Type B pancreatic cell (in vitro differentiated cells): ENCODE data around the gene SLC2A14. TPM values are rescaled to one million over a fixed set of nuclear protein-coding genes. Genes with fewer than 3 reads are reported as not detected.
A peak's percentile ranks its signal among the peaks of the same experiment; 100 is the strongest.
"Not testable (repeated sequence)": the region's sequence is repeated elsewhere in the genome, so short reads cannot be mapped to it uniquely, and the experiment has no call there.

Experiments
- DNase-seq: peaks from one replicate; pipeline ENCODE4 v3.0.0; 2021; ENCODE audit warnings: mixed read lengths; ENCODE audit not compliant: unreplicated experiment; ENCODE audit errors: extremely low spot score
- H3K27ac Mint-ChIP-seq: 2 replicates; pipeline ENCODE4 v1.8.0; 2021; ENCODE audit warnings: mild to moderate bottlenecking, mixed read lengths
- H3K27me3 Mint-ChIP-seq: 2 replicates; pipeline ENCODE4 v1.8.0; 2021; ENCODE audit warnings: mixed read lengths
- H3K36me3 Mint-ChIP-seq: 2 replicates; pipeline ENCODE4 v1.8.0; 2021; ENCODE audit warnings: mixed read lengths
- H3K4me1 Mint-ChIP-seq: one replicate; pipeline ENCODE4 v1.8.0; 2021; ENCODE audit warnings: mixed read lengths; ENCODE audit not compliant: unreplicated experiment
- H3K4me3 Mint-ChIP-seq: 2 replicates; pipeline ENCODE4 v1.8.0; 2021; ENCODE audit warnings: mild to moderate bottlenecking, mixed read lengths
- H3K9me3 Mint-ChIP-seq: 2 replicates; pipeline ENCODE4 v1.8.0; 2021; ENCODE audit warnings: mixed read lengths
- total RNA-seq: library from RNA; stranded (reverse); gene quantifications from 2 replicates; pipeline ENCODE4 v1.2.1, GENCODE V29; 2021; ENCODE audit warnings: low replicate concordance
- TF ChIP-seq, protein P1 (sequence below): fragments of 200-600 bp; sonication (generic); conservative IDR thresholded peaks from 2 replicates; pipeline ENCODE4 v1.5.0; 2021; ENCODE audit warnings: antibody characterized with exemption, mild to moderate bottlenecking

Gene SLC2A14
- total RNA-seq, 1 donor from 2014 or later: 7.0 TPM

DNA sequence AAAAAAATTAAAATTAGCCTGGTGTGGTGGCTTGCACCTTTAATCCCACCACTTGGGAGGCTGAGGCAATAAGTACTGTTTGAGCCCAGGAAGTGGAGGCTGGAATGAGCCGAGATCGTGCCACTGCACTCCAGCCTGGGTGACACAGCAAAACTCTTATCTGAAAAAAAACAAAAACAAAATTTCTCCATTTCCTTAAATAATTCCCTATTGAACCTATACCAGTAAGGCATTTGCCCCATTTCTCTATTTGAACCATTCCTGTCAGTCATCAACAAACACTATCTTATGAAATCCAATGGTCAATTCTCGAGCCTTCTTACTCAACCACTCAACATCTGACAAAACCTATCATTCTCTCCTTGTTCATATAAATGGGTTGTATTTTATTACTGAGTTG lies 14.7 kb downstream of the SLC2A14 start:
- Mint-ChIP-seq H3K36me3 (no peaks in the 10 kb centered on the region), H3K9me3 (no peaks in the 10 kb centered on the region), H3K27ac (no peak overlapping the region), H3K4me3 (no peak overlapping the region), H3K27me3 (no peaks in the 10 kb centered on the region), H3K4me1 (no peaks in the 10 kb centered on the region)
- TF ChIP-seq, protein P1, sequence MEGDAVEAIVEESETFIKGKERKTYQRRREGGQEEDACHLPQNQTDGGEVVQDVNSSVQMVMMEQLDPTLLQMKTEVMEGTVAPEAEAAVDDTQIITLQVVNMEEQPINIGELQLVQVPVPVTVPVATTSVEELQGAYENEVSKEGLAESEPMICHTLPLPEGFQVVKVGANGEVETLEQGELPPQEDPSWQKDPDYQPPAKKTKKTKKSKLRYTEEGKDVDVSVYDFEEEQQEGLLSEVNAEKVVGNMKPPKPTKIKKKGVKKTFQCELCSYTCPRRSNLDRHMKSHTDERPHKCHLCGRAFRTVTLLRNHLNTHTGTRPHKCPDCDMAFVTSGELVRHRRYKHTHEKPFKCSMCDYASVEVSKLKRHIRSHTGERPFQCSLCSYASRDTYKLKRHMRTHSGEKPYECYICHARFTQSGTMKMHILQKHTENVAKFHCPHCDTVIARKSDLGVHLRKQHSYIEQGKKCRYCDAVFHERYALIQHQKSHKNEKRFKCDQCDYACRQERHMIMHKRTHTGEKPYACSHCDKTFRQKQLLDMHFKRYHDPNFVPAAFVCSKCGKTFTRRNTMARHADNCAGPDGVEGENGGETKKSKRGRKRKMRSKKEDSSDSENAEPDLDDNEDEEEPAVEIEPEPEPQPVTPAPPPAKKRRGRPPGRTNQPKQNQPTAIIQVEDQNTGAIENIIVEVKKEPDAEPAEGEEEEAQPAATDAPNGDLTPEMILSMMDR: no peak
- no peak for DNase-seq

DNA sequence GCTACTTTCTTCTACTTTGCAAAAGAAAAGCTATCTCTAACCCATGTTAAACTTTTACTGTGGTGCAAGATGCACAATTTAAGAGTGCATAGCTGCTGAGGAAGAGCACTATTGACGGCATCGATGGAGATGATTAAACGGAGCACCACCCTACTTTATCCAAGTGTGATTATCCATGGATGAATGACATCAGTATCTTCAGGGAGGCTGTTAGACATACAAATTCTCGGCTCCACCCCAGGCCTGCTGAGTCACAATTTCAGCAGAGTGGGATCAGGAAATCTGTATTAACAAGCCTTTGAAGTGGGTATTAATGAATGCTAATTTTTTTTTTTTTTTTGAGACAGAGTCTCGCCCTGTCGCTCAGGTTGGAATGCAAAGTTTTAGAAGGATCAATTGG lies 16.2 kb downstream of the SLC2A14 start:
- Mint-ChIP-seq H3K36me3 (no peaks in the 10 kb centered on the region), H3K4me1 (no peaks in the 10 kb centered on the region), H3K27me3 (no peaks in the 10 kb centered on the region), H3K27ac (no peak overlapping the region), H3K4me3 (no peak overlapping the region), H3K9me3 (no peaks in the 10 kb centered on the region)
- DNase-seq: no peak
- TF ChIP-seq, protein P1: no peak

DNA sequence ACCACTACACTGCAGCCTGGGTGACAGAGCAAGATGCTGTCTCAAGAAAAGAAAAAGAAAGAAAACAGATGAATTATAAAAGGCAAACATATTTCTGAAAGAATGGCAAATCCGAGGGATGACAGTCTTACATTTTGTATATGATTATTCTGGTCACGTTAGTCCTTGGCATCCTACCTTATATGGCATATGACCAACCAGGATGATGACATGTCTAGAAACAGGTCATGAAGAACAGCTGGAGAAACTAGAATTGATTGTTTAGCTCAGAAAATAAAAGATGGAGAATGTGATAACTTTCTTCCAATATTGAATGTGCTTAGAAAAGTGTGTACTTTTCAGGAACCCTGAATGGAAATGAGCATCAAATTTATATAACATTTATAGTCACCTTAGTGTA lies 19.2 kb downstream of the SLC2A14 start:
- H3K27me3 Mint-ChIP-seq: no peaks in the 10 kb centered on the region
- H3K9me3 Mint-ChIP-seq: no peaks in the 10 kb centered on the region
- DNase-seq: no peak
- H3K4me1 Mint-ChIP-seq: no peaks in the 10 kb centered on the region
- H3K36me3 Mint-ChIP-seq: no peaks in the 10 kb centered on the region
- TF ChIP-seq, protein P1: no peak
- no peak overlapping the region for H3K4me3 Mint-ChIP-seq
- H3K27ac Mint-ChIP-seq: peak overlapping the region; percentile 44

DNA sequence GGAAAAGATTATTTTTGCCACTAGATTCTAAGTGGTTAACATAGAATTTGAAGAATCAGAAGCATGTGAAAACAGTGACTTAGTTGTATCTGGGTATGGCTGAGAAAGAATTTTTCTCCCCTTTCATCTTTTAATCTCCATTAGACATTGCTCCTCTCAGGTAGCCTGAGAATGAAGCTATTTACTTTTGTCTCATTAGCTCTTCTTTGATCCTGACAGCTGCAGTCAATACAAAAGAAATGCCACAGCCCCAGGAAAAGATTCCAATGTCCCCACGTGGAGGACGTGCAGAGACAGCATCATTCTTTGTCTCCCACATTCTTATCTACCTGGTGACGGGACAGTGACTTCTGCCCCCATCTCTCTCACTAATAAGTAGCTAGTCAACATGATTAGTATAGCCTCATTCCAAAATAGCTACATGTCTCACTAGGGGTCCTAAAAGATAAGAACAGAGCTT lies 21.1 kb downstream of the SLC2A14 start:
- H3K9me3 Mint-ChIP-seq, H3K36me3 Mint-ChIP-seq, DNase-seq, H3K27me3 Mint-ChIP-seq, H3K4me1 Mint-ChIP-seq: not testable (repeated sequence)
- H3K4me3 Mint-ChIP-seq: peak overlapping the region; percentile 25
- peak overlapping the region; percentile 93 for H3K27ac Mint-ChIP-seq

DNA sequence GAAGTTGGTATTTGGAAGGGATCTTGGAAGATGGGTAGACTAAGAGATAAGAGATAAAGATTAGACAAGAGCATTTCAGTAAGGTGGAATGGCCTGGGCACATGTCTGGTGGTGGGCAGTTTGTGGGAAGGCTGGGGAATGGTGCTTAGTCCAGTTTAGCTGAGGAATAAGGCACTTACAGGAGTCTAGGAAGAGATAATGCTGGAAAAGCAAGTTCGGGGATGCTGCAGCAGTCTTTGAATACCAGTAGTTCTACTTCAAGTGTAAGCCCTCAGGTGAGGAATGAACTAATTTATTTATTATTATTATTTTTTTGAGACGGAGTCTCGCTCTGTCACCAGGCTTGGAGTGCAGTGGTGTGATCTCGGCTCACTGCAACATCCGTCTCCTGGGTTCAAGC lies 22.6 kb downstream of the SLC2A14 start:
- H3K9me3 Mint-ChIP-seq, DNase-seq, H3K4me1 Mint-ChIP-seq, H3K36me3 Mint-ChIP-seq, H3K27me3 Mint-ChIP-seq: not testable (repeated sequence)
- Mint-ChIP-seq H3K4me3 (peak overlapping the region; percentile 53), H3K27ac (peak overlapping the region; percentile 80)

DNA sequence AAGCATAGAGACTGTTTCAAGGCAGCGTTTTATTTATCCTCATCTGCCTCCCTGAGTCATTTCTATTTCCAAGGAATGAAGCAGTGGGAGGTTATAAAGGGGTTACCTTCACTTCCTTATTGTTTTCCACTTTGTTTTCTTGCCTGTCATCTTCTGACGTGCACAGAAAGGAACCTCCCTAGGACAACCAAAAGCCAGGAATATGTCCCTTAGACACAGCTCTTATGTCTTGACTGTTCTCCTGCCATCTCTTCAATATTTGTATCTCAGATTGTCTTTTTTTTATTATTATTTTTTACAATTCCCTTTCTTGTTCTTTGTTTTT lies 24.7 kb downstream of the SLC2A14 start:
- not testable (repeated sequence) for DNase-seq, H3K4me1 Mint-ChIP-seq, H3K36me3 Mint-ChIP-seq, H3K27me3 Mint-ChIP-seq, H3K9me3 Mint-ChIP-seq, H3K4me3 Mint-ChIP-seq
- H3K27ac Mint-ChIP-seq: peak overlapping the region; percentile 19

DNA sequence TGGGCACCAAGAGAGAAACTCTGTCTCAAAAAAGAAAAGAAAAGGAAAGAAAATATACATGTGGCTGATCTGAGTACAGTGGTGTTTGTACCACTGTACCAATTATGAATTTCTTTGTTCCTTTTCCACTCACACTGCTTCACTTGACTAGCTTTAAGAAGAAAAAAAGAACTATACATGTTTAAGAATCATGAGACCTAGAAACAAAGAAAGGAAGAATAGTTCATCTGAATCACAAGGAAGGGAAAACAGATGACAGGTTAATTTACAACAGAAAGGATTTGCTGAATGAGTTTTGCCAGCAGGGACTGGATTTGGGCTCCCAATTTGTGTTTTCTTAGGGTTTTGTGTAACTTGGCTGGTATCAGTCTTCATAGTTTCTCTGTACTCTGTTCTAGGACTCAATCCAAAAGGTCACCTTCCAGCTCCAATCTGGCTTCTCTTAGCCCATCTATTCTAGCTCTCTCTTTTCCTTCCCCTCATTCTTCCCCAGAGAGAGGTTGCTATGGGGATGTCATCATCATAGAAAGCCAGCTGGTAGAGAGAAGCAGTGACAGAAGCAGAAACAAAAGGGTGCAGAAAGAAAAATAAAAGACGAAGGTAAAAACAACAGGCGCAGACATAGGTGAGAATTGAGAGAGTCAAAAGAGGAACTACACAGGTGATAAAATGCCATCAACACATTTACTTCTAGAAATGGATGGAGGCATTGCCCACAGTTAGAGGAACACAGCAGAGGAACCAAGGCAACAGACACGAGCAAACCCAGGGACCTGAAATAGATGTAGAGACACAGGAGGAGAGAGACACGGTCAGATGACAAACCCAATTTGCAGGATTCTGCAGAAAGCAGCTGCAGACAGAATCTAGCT lies 25.3 kb downstream of the SLC2A14 start:
- H3K27me3 Mint-ChIP-seq, H3K36me3 Mint-ChIP-seq, DNase-seq, H3K4me1 Mint-ChIP-seq, H3K9me3 Mint-ChIP-seq: not testable (repeated sequence)
- H3K4me3 Mint-ChIP-seq: peak overlapping the region; percentile 0
- H3K27ac Mint-ChIP-seq: peak overlapping the region; percentile 79
